Adrenal gland (tissue), 12 donors: Measurements from ENCODE around the gene CIC. TPM values are rescaled to one million over a fixed set of nuclear protein-coding genes. Genes with fewer than 3 reads are reported as not detected.
"Not testable (repeated sequence)": the region's sequence is repeated elsewhere in the genome, so short reads cannot be mapped to it uniquely, and the experiment has no call there.

Experiments used
- DNase-seq, 7 donors: peaks; one replicate each; pipeline ENCODE4 v3.0.0-alpha.2; 2019 to 2020
- H3K27ac ChIP-seq, 5 donors: fragments of 200-600 bp; sonication (generic) in 4 of 5; 1 replicate in 3 of 5; 2 replicates in 2 of 5; pipeline versions ENCODE4 v1.5.1 to v1.8.0; 2016 to 2020; ENCODE audit warnings: mild to moderate bottlenecking in 1 of 5
- H3K27me3 ChIP-seq: fragments of 200-600 bp; 2 replicates; pipeline ENCODE4 v1.8.0; 2021
- H3K36me3 ChIP-seq, 2 donors: fragments of 200-600 bp; replicated peaks in 1 of 2; 1 replicate in 1 of 2; 2 replicates in 1 of 2; pipeline versions ENCODE4 v1.5.1 to v1.8.0; 2018 to 2022
- H3K4me1 ChIP-seq, 2 donors: fragments of 200-600 bp; replicated peaks in 1 of 2; 1 replicate in 1 of 2; 2 replicates in 1 of 2; pipeline versions ENCODE4 v1.5.1 to v1.8.0; 2018 to 2021
- H3K4me3 ChIP-seq, 4 donors: fragments of 200-600 bp; sonication (generic) in 3 of 4; one replicate each; pipeline ENCODE4 v1.5.1; 2016 to 2018
- H3K9me3 ChIP-seq, 3 donors: fragments of 200-600 bp; sonication (generic) in 1 of 3; replicated peaks in 1 of 3; 1 replicate in 2 of 3; 2 replicates in 1 of 3; pipeline versions ENCODE4 v1.5.1 to v1.8.0; 2016 to 2021
- CTCF ChIP-seq, 6 experiments: fragments of 450-650 bp in 4 of 6; fragments of 200-600 bp in 2 of 6; sonication (generic) in 1 of 6; IDR thresholded peaks; 1 replicate in 5 of 6; 2 replicates in 1 of 6; pipeline versions ENCODE4 v1.5.1 to v1.8.0; 2016 to 2021; ENCODE audit warnings: antibody characterized with exemption in 6 of 6, mild to moderate bottlenecking in 2 of 6, moderate library complexity in 1 of 6
- POLR2A ChIP-seq, 2 donors: fragments of 450-650 bp; IDR thresholded peaks; one replicate each; pipeline ENCODE4 v1.6.1; 2017; ENCODE audit warnings: antibody characterized with exemption in 2 of 2, mild to moderate bottlenecking in 2 of 2, moderate library complexity in 1 of 2
- WGBS, 4 donors: extraction: QIAGEN DNeasy Blood & Tissue Kit in 2 of 4; methylation state at CpG; one replicate each; pipeline versions ENCODE4 v1.1.5 to v1.1.7; 2013 to 2017; 5-methylcytosine and 5-hydroxymethylcytosine counted together
- intact Hi-C, 2 donors: fragments of 100-400 bp; cut with DNase I; formaldehyde crosslinking; loops; one replicate each; pipeline versions ENCODE4 v1.14.1 to v1.15.0; 2022 to 2023
- polyA plus RNA-seq, 3 donors: library from polyadenylated mRNA; stranded (reverse); fragments of 200-250 nt in 2 of 3; fragments of 350-450 nt in 1 of 3; fragmentation: Illumina TruSeq in 1 of 3; extraction: RNeasy Lipid Tissue Mini Kit (QIAGEN cat#74804) in 1 of 3; gene quantifications; one replicate each; pipeline ENCODE4 v1.2.3, GENCODE V29; 2013 to 2014
- total RNA-seq, 9 donors: library from RNA; depleted of rRNA in 4 of 9; stranded (reverse); fragments of >200 nt in 4 of 9; fragments of 120-200 nt in 1 of 9; fragmentation: NEBNext Ultra II Directional in 1 of 9; extraction: Animal tissue kit (Norgen Biotek cat#: 25700) in 1 of 9; gene quantifications; one replicate each; pipeline versions ENCODE4 v1.1.0 to v1.2.4, GENCODE V29; 2013 to 2023
- donor health status: healthy with polysubstance abuse.
- donor health status: Bipolar disorder and iron deficiency.
- donor health status: DM: yes; HTN: yes; CAD: no.
- donor health status: DM: no; HTN: no; CAD: no.
- donor health status: DM: no; HTN: no; CAD: no.
- donor health status: DM: yes; HTN: yes; CAD: no.

The CIC gene
- total and polyA plus RNA-seq, 12 donors: 11.9 to 171 (median 71.9) TPM

- no peaks in the 10 kb centered on the region for H3K9me3 ChIP-seq
- peak; percentile 53 to 80 (median 68) for DNase-seq
- WGBS, 4 donors: 32 to 58% (median 49%) methylated on average over 13 to 21 of the region's 21 CpGs
- TF ChIP-seq CTCF (IDR thresholded peaks at IDR 0.05) (no peak), POLR2A (IDR thresholded peaks at IDR 0.05) (no peak)
- no peaks in the 10 kb centered on the region for H3K27me3 ChIP-seq
- H3K4me3 ChIP-seq: no peak overlapping the region
- peaks cover 0 to 16% of the 10 kb centered on the region in 2 donors for H3K36me3 ChIP-seq
- intact Hi-C loops: no loop called here
- peaks cover 0 to 13% of the 10 kb centered on the region in 2 donors for H3K4me1 ChIP-seq
- peak overlapping the region in 1 of 5 donors; percentile 20 for H3K27ac ChIP-seq
Measured at GRCh38 chr19:42333975-42334696, 65.1 kb downstream of the CIC start.

- peaks cover 0 to 16% of the 10 kb centered on the region in 2 donors for H3K36me3 ChIP-seq
- no peaks in the 10 kb centered on the region for H3K9me3 ChIP-seq
- H3K4me1 ChIP-seq: peaks cover 0 to 13% of the 10 kb centered on the region in 2 donors
- H3K4me3 ChIP-seq: no peak overlapping the region
- no peak overlapping the region for H3K27ac ChIP-seq
- no peak for TF ChIP-seq POLR2A (IDR thresholded peaks at IDR 0.05)
- no peak for TF ChIP-seq CTCF (IDR thresholded peaks at IDR 0.05)
- 62 to 75% (median 73%) methylated on average over 9 to 13 of the region's 13 CpGs for WGBS, 4 donors
- H3K27me3 ChIP-seq: no peaks in the 10 kb centered on the region
- DNase-seq: no peak
- intact Hi-C loops: no loop called here
Measured at GRCh38 chr19:42334697-42335373, 65.8 kb downstream of the CIC start.

- H3K4me1 ChIP-seq: peaks cover 0 to 13% of the 10 kb centered on the region in 2 donors
- peaks cover 0 to 16% of the 10 kb centered on the region in 2 donors for H3K36me3 ChIP-seq
- intact Hi-C loops: no loop called here
- H3K4me3 ChIP-seq: no peak overlapping the region
- no peaks in the 10 kb centered on the region for H3K9me3 ChIP-seq
- TF ChIP-seq POLR2A (IDR thresholded peaks at IDR 0.05) (no peak), CTCF (IDR thresholded peaks at IDR 0.05) (no peak)
- no peak overlapping the region for H3K27ac ChIP-seq
- DNase-seq: no peak
- 85 to 88% (median 88%) methylated on average over 7 of the region's 7 CpGs for WGBS, 4 donors
- no peaks in the 10 kb centered on the region for H3K27me3 ChIP-seq
Measured at GRCh38 chr19:42335374-42335936, 66.4 kb downstream of the CIC start.

GRCh38 chr19:42335971-42336370 lies 66.9 kb downstream of the CIC start:
- Histone ChIP-seq H3K27ac (no peak overlapping the region), H3K9me3 (no peaks in the 10 kb centered on the region), H3K4me1 (peaks cover 0 to 13% of the 10 kb centered on the region in 2 donors), H3K36me3 (peaks cover 0 to 16% of the 10 kb centered on the region in 2 donors), H3K4me3 (no peak overlapping the region), H3K27me3 (no peaks in the 10 kb centered on the region)
- TF ChIP-seq CTCF (IDR thresholded peaks at IDR 0.05) (no peak), POLR2A (IDR thresholded peaks at IDR 0.05) (no peak)
- 89 to 94% (median 90%) methylated on average over 4 to 19 of the region's 19 CpGs for WGBS, 4 donors
- intact Hi-C loops: no loop called here
- no peak for DNase-seq

GRCh38 chr19:42339126-42339860 lies 70.2 kb downstream of the CIC start:
- WGBS, 4 donors: 88 to 93% (median 92%) methylated on average over 7 of the region's 7 CpGs

GRCh38 chr19:42339922-42340321 lies 70.9 kb downstream of the CIC start:
- intact Hi-C loops: not testable (repeated sequence)

More at GRCh38 chr19:42339126-42339860, 70.2 kb downstream of the CIC start:
- H3K4me1 ChIP-seq, H3K4me3 ChIP-seq, H3K27me3 ChIP-seq, DNase-seq, H3K9me3 ChIP-seq, intact Hi-C loops, H3K27ac ChIP-seq: not testable (repeated sequence)
- peaks cover 0 to 16% of the 10 kb centered on the region in 2 donors for H3K36me3 ChIP-seq

More at GRCh38 chr19:42339922-42340321, 70.9 kb downstream of the CIC start:
- H3K4me1 ChIP-seq, H3K27me3 ChIP-seq, DNase-seq, H3K9me3 ChIP-seq, H3K27ac ChIP-seq, H3K4me3 ChIP-seq: not testable (repeated sequence)
- H3K36me3 ChIP-seq: peaks cover 0 to 20% of the 10 kb centered on the region in 2 donors
- WGBS, 4 donors: 93 to 100% (median 94%) methylated on average over 3 to 4 of the region's 4 CpGs
